Measurements from ENCODE around the gene GRB2.

The GRB2 gene

DNA sequence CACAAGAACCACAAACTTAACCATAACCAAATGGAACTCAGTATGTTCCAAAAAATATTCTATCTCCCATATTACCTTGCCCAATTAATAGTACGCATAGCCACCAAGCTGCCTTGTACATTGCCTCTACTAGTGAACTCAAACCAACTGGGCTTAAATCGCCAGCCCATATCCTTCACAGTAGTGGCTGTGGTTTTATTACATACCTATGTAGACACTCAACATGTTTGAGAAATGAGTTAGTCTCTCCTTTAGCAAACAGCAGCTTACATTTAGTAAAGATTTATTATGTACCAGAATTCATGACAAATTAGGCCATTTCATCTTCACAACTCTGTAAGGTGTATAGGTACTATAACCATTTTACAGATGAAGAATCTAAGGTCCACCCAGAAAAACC, 41.4 kb downstream of the GRB2 start:
- no peak for TF ChIP-seq CTCF (conservative IDR thresholded peaks at IDR 0.05; ENCODE audit: low read depth, low read length)
- H3K4me3 ChIP-seq (ENCODE audit: low read depth, low read length): no peak overlapping the region
- peak; percentile 84 for DNase-seq (ENCODE audit: low read depth)

GRCh38 chr17:75361996-75362395, 43.5 kb downstream of the GRB2 start:
- no peak overlapping the region for H3K4me3 ChIP-seq (ENCODE audit: low read depth, low read length)
- TF ChIP-seq CTCF (conservative IDR thresholded peaks at IDR 0.05; ENCODE audit: low read depth, low read length): no peak
- no peak for DNase-seq (ENCODE audit: low read depth)

GRCh38 chr17:75361344-75361743, 44.1 kb downstream of the GRB2 start:
- DNase-seq (ENCODE audit: low read depth): no peak
- H3K4me3 ChIP-seq (ENCODE audit: low read depth, low read length): no peak overlapping the region
- no peak for TF ChIP-seq CTCF (conservative IDR thresholded peaks at IDR 0.05; ENCODE audit: low read depth, low read length)

DNA sequence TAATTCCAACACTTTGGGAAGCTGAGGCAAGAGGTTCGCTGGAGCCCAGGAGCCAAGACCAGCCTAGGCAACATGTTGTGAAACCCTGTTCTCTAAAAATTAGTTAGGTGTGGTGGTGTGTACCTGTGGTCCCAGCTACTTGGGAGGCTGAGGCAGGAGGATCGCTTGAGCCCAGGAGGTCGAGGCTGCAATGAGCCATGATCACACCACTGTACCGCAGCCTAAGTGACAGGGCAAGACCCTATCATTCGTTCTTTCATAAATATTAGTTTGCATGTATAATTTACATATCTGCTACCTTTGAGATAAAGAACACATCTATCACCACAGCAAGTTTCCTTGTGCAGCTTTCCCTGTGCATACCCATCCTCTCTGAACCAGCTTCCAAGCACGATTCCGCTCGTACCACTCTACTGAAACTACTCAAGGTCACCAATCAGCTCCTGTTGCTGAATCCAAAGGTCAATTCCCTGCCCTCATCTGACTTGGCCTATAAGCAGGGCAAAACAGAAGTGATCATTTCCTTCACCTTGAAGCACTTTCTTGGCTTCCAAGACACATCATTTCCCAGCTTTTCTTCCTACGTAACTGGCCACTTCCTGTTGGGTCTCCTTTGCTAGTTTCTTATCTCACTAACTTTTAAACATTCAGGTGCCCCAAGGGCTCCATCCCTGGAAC, 49.1 kb downstream of the GRB2 start:
- H3K4me3 ChIP-seq (ENCODE audit: low read depth, low read length): no peak overlapping the region
- no peak for TF ChIP-seq CTCF (conservative IDR thresholded peaks at IDR 0.05; ENCODE audit: low read depth, low read length)
- no peak for DNase-seq (ENCODE audit: low read depth)

GRCh38 chr17:75353176-75353575, 52.3 kb downstream of the GRB2 start:
- TF ChIP-seq CTCF (conservative IDR thresholded peaks at IDR 0.05; ENCODE audit: low read depth, low read length): no peak
- no peak overlapping the region for H3K4me3 ChIP-seq (ENCODE audit: low read depth, low read length)
- no peak for DNase-seq (ENCODE audit: low read depth)

DNA sequence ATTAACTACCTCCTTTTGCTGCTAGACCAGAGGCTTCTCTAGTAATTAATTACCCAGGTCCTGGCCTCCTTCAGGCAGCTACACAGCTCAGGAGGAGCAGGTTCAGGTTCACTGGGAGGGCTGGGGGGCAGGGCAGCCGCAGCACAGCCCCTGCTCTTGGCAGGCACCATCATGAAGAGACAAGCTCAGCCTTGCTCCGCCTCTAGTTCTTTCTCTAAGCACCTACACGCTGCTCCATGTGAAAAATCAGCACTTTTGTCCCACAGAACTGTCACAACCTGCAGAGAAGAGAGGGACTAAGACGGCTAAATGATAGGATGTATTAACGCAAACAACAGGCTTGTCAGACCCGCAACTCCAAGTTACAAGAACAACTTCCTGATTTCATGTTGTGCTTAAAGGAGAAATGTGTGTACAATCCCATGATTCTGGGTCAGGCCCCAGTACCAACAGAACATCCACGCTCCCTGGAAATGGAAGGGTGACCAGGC, 53.4 kb downstream of the GRB2 start:
- H3K4me3 ChIP-seq (ENCODE audit: low read depth, low read length): no peak overlapping the region
- peak; percentile 27 for DNase-seq (ENCODE audit: low read depth)
- no peak for TF ChIP-seq CTCF (conservative IDR thresholded peaks at IDR 0.05; ENCODE audit: low read depth, low read length)

DNA sequence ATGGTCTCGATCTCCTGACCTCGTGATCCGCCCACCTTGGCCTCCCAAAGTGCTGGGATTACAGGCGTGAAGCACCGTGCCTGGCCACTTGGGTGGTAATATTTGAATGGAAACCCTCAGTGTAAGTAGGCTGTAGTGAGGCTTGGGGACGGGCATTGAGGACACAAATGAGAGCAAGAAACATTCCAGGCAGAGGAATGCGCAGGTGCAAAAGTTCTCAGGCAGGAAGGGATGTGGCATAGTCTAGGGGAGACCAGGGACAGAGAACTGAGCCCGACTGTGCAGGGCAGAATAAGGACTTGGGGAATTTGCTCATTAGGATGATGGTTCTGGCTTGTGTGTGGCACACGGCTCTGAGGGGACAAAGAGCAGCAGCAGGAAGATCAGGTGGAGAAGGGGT, 54.8 kb downstream of the GRB2 start:
- no peak overlapping the region for H3K4me3 ChIP-seq (ENCODE audit: low read depth, low read length)
- TF ChIP-seq CTCF (conservative IDR thresholded peaks at IDR 0.05; ENCODE audit: low read depth, low read length): no peak
- no peak for DNase-seq (ENCODE audit: low read depth)

Data from choroid plexus epithelial cell (primary cell).